Muscle of leg (tissue), 11 donors: ENCODE data around the gene STK4. TPM values are rescaled to one million over a fixed set of nuclear protein-coding genes. Genes with fewer than 3 reads are reported as not detected.

ENCODE experiments used
- DNase-seq: peaks from one replicate; pipeline ENCODE4 v3.0.0; 2013
- H3K27ac ChIP-seq: one replicate; pipeline ENCODE4 v1.5.1; 2013; ENCODE audit warnings: mild to moderate bottlenecking, low read length, control low read depth
- H3K27me3 ChIP-seq: one replicate; pipeline ENCODE4 v1.6.1; 2013; ENCODE audit warnings: low read length; ENCODE audit not compliant: control insufficient read depth, insufficient read depth
- H3K36me3 ChIP-seq: one replicate; pipeline ENCODE4 v1.6.1; 2013; ENCODE audit warnings: low read length; ENCODE audit not compliant: control insufficient read depth, insufficient read depth
- H3K4me1 ChIP-seq: one replicate; pipeline ENCODE4 v1.6.1; 2013; ENCODE audit warnings: low read length; ENCODE audit not compliant: control insufficient read depth, insufficient read depth
- H3K4me3 ChIP-seq: one replicate; pipeline ENCODE4 v1.5.1; 2013; ENCODE audit warnings: low read length, control low read depth
- H3K9me3 ChIP-seq: replicated peaks from 2 replicates; pipeline ENCODE4 v1.6.1; 2013; ENCODE audit warnings: low read depth, low read length; ENCODE audit not compliant: control insufficient read depth
- WGBS: methylation state at CpG from one replicate; pipeline ENCODE4 v1.1.5; 2013; ENCODE audit warnings: missing lambda C conversion rate; ENCODE audit not compliant: insufficient coverage; 5-methylcytosine and 5-hydroxymethylcytosine counted together
- polyA plus RNA-seq, 8 donors: library from polyadenylated mRNA; unstranded; fragments of 120-200 nt; gene quantifications; one replicate each; pipeline versions ENCODE4 v1.2.1 to v1.2.3, GENCODE V29; 2013; ENCODE audit warnings: inconsistent platforms in 1 of 8, low replicate concordance in 1 of 8; ENCODE audit not compliant: insufficient read length in 8 of 8, insufficient read depth in 1 of 8
- total RNA-seq: library from RNA; stranded (reverse); fragments of 120-200 nt; gene quantifications from one replicate; pipeline ENCODE4 v1.2.4, GENCODE V29; 2013

Gene STK4
- total and polyA plus RNA-seq, 9 donors, result 7.7 to 11.7 (median 8.8) TPM

DNA sequence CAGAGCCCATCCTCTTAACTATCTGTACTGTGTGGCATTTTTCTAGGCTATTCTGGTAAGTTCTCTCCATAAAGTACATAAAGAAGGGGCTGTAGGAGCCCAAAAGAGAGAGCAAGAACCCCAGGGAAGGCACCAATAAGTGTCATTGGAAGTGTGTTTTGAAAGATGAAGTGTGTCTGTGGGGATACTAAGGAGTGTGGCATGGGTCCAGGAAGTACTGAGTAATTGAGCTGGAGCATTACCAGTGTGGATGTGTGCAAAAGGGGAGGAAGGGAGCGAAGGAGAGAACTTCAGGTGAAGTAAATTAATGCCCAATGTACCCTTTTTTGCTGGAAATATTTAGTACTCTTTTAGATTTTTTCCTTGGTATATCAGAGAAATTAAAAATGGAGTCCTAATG is 70.7 kb downstream of the STK4 start:
- Histone ChIP-seq H3K36me3 (no peaks in the 10 kb centered on the region), H3K27me3 (no peaks in the 10 kb centered on the region), H3K9me3 (no peaks in the 10 kb centered on the region), H3K27ac (no peak overlapping the region), H3K4me1 (no peaks in the 10 kb centered on the region), H3K4me3 (no peak overlapping the region)
- peak; percentile 38 for DNase-seq
- WGBS, result no CpG with 5 or more reads among the region's 1 CpG

DNA sequence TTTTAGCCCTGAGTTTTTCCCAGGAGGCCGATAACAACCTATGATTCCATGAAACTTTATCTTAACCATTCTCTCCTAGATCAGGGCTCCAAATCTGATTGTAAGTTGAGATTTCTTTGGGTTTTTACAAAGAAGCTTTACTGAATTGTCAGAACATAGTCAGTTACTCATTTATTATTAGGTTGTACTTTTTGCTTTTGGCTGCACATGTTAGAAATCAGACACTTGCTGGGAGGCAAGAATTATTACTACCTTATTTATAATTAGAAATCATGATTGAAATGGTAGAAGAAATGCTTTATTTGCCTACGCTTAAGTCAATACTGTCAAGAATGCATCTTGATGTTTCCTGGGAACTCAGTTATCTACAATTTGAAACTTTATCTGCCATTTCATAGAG is 71.3 kb downstream of the STK4 start:
- no CpG with 5 or more reads among the region's 2 CpGs for WGBS

DNA sequence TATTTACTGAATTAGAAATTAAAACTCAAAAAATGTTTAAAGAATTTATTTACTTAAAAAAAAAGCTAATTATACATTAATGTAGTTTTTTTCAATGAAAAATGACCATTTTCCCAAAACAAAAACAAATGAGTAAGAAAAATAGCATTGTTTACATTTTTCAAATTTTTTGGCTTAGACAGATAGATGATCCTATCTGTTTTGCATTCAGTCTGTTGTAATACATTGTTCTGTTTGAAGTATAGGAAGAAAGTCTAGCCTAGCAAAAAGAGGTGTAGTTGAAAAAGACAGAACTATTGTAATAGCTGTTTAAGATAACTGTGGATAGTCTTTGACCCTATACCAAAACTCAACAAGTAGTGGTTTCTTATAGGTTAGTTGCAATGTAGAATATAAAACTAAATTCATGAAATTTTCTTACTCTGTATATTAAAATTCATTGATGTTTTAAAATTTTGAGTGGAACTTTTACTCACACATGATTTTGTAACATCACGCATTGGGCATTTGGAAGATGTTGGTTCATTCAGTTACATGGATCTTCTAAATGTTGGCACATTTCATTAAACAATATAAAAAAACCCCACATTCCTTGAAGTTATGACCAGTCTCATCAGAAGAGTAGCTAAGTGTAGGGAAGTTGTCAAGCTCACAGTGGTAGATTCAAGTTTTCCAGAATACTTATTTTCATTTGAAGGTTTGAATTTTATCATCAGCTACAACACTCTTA is 72.6 kb downstream of the STK4 start:
- Histone ChIP-seq H3K27me3 (no peaks in the 10 kb centered on the region), H3K27ac (no peak overlapping the region), H3K4me1 (no peaks in the 10 kb centered on the region), H3K36me3 (no peaks in the 10 kb centered on the region), H3K4me3 (no peak overlapping the region), H3K9me3 (no peaks in the 10 kb centered on the region)
- no CpG with 5 or more reads among the region's 1 CpG for WGBS
- no peak for DNase-seq

More for the DNA sequence above, 71.3 kb downstream of the STK4 start:
- no peaks in the 10 kb centered on the region for H3K27me3 ChIP-seq
- H3K36me3 ChIP-seq, result no peaks in the 10 kb centered on the region
- DNase-seq, result no peak
- H3K9me3 ChIP-seq, result no peaks in the 10 kb centered on the region
- H3K27ac ChIP-seq, result no peak overlapping the region
- H3K4me3 ChIP-seq, result no peak overlapping the region
- no peaks in the 10 kb centered on the region for H3K4me1 ChIP-seq

DNA sequence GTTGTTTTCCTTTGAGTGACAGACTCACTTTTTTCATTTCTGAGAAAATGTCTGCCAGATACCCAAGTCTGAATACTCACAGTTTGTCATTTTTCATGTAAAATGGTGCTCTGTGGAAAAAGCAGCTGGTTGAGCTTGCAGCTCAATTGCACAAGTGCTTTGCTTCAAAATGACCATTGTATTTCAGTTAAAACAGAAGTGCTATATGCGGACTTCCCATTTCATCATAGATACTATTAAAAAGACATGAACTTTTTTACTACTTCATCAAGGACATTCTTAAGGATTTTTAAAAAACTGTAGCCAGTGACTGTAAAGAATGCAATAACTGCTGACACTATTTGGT is 73.1 kb downstream of the STK4 start:
- DNase-seq, result peak; percentile 35
- no CpG with 5 or more reads among the region's 1 CpG for WGBS
- H3K4me3 ChIP-seq, result no peak overlapping the region
- no peaks in the 10 kb centered on the region for H3K27me3 ChIP-seq
- H3K9me3 ChIP-seq, result no peaks in the 10 kb centered on the region
- no peaks in the 10 kb centered on the region for H3K36me3 ChIP-seq
- H3K4me1 ChIP-seq, result no peaks in the 10 kb centered on the region
- no peak overlapping the region for H3K27ac ChIP-seq

DNA sequence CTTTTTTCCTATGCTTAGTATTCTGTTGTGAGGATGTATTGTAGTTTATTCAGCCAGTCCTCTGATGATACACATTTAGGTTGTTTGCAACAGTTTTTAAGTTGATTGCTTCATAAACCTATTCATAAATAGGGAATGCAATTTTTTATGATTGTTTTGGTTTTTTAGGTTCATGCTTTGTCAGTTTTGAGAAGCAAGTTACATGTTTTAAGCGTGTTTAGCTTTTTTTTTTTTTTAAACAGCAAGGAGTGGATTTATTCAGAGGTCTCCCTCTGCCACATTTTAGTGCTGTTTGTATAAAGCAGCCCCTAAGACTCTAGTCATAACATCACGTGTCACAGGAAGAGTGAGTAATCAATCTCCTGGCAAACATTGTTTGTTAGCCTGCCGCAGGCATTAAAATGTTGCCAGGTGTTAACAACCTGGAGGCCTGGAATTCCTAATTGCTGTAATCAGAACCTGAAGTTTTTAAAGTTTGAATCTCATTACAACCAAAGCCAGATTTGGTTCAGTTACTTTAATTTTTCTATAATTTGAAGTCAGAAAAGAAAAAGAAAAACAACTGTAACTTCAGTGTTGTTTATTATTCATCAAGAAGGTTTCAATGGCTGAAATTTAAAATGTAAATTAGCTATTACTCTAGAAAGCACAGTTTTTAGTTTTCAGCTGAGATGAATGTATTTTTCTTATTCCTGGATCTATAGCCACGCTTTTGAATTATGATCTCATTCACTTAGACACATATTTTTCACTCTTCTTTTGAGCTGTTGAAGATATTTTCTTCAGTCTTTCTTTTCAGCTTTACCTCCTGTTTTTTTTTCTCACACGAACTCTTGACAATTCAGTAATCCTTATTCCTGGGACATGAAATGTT is 75.4 kb downstream of the STK4 start:
- Histone ChIP-seq H3K36me3 (no peaks in the 10 kb centered on the region), H3K27me3 (no peaks in the 10 kb centered on the region), H3K4me1 (no peaks in the 10 kb centered on the region), H3K4me3 (no peak overlapping the region), H3K9me3 (no peaks in the 10 kb centered on the region), H3K27ac (no peak overlapping the region)
- 14% methylated on average over 1 of the region's 5 CpGs for WGBS
- no peak for DNase-seq

DNA sequence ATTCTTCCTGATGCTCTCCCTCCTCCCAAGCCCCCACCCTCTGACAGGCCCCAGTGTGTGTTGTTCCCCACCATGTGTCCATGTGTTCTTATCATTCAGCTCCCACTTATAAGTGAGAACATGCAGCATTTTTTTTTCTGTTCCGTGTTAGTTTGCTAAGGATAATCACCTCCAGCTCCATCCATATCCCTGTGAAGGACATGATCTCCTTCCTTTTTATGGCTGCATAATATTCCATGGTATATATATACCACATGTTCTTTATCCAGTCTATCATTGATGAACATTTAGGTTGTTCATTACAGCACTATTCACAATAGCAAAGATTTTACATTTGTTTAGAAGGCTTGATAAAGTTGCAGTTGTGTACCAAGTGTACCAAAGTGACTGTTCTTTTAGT is 76.7 kb downstream of the STK4 start:
- no CpG with 5 or more reads among the region's 1 CpG for WGBS
- no peaks in the 10 kb centered on the region for H3K36me3 ChIP-seq
- H3K4me3 ChIP-seq, result no peak overlapping the region
- no peak for DNase-seq
- H3K9me3 ChIP-seq, result no peaks in the 10 kb centered on the region
- H3K27ac ChIP-seq, result no peak overlapping the region
- no peaks in the 10 kb centered on the region for H3K27me3 ChIP-seq
- no peaks in the 10 kb centered on the region for H3K4me1 ChIP-seq

DNA sequence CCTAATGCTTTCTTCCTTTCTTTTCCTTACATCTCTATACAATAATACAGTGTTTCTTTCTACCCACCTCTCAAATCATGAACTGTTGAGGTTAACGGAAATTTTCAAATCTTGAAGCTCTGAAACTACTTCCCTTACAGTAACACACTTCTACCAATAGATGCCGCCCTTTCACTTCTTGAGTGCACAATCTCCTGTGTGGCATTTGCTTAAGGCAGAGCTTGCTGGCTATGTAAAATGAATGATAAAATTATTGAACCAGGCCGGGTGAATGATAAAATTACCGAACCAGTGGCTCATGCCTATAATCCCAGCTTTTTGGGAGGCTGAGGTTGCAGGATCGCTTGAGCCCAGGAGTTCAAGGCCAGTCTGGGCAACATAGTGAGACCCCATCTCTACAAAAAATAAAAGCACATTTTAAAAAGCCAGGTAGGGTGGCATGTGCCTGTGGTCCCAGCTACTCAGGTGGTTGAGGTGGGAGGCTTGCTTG is 77.8 kb downstream of the STK4 start:
- no peak overlapping the region for H3K4me3 ChIP-seq
- H3K9me3 ChIP-seq, result no peaks in the 10 kb centered on the region
- DNase-seq, result peak; percentile 82
- WGBS, result no CpG with 5 or more reads among the region's 5 CpGs
- H3K27ac ChIP-seq, result no peak overlapping the region
- H3K36me3 ChIP-seq, result no peaks in the 10 kb centered on the region
- no peaks in the 10 kb centered on the region for H3K4me1 ChIP-seq
- no peaks in the 10 kb centered on the region for H3K27me3 ChIP-seq

DNA sequence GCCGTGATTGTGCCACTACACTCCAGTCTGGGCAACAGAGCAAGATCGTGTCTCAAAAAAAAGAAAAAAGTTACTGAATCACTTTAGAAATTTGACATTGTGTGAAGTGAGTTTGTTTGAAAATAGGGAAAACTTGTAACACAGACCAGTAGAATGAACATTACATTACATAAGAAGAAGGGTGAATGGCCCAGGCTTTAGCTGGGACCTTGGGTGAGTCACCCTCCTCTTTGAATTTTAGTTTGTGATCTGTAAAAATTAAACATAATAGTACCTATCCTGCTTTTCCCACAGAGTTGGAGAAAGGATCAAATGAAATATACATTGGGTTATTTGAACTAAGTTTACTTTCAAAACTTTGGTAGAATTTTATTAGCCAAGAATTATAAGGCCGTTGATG is 78.3 kb downstream of the STK4 start:
- no peaks in the 10 kb centered on the region for H3K9me3 ChIP-seq
- no peaks in the 10 kb centered on the region for H3K36me3 ChIP-seq
- WGBS, result 71% methylated on average over 1 of the region's 3 CpGs
- no peaks in the 10 kb centered on the region for H3K27me3 ChIP-seq
- H3K4me1 ChIP-seq, result no peaks in the 10 kb centered on the region
- no peak overlapping the region for H3K4me3 ChIP-seq
- H3K27ac ChIP-seq, result no peak overlapping the region
- DNase-seq, result no peak

DNA sequence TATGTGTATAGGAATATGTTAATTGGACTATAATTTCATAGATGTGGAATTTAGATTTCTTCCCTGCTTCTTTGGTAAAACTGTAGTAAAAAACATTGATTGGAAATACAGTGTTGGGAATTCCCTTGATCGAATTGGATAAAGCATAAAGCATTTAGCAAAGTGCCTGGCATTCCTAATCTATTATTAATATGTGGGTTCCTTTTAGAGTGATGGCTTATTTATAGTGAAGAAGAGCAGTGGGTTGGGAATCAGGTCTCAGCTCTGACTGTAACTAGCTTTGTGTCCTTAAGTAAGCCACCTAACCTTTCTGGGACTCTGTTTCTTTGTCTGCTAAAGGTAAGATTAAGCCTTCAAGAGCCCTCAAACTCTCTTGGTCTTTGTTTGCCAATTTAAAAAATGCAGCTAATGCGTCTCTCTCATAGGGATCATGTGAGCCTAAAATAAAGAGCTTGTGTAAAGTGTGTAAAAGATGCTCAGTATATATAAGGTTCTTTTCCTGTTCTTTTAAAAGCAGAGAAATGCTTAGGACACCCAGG is 81.3 kb downstream of the STK4 start:
- 88% methylated on average over 1 of the region's 2 CpGs for WGBS
- DNase-seq, result no peak
- no peaks in the 10 kb centered on the region for H3K36me3 ChIP-seq
- no peak overlapping the region for H3K27ac ChIP-seq
- H3K4me1 ChIP-seq, result no peaks in the 10 kb centered on the region
- H3K4me3 ChIP-seq, result no peak overlapping the region
- no peaks in the 10 kb centered on the region for H3K27me3 ChIP-seq
- no peaks in the 10 kb centered on the region for H3K9me3 ChIP-seq

DNA sequence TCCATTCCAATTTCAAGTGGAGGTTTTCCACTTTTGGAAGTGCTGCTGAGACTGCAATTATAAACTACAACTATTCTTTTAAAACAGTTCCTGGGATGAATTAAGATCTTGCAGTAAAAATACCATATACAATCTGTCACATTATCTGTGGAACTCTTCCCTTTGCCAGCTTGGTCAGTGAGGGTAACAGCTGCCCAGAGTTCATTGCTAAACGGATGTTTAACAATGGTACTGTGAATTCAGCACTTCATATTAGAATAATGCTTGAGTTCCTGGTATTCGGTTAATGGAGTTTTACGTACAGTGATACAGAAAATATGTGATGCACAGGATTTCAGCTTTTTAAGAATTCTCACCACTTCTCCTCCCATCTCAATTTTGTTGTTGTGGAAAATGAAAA is 83.1 kb downstream of the STK4 start:
- peak; percentile 23 for DNase-seq
- Histone ChIP-seq H3K4me3 (no peak overlapping the region), H3K27ac (no peak overlapping the region), H3K4me1 (peaks cover 3% of the 10 kb centered on the region), H3K36me3 (peaks cover 4% of the 10 kb centered on the region), H3K27me3 (no peaks in the 10 kb centered on the region), H3K9me3 (no peaks in the 10 kb centered on the region)
- WGBS, result no CpG with 5 or more reads among the region's 3 CpGs
